Neural progenitor cell (in vitro differentiated cells): ENCODE data around the gene DLGAP3. TPM values are rescaled to one million over a fixed set of nuclear protein-coding genes. Genes with fewer than 3 reads are reported as not detected.

ENCODE experiments used
- DNase-seq: peaks from one replicate; pipeline ENCODE4 v3.0.0-alpha.2; 2016; ENCODE audit warnings: low spot score
- H2AFZ ChIP-seq: fragments of 200-600 bp; sonication (generic); replicated peaks from 2 replicates; pipeline ENCODE4 v1.6.1; 2016; ENCODE audit warnings: antibody characterized with exemption
- H3F3A ChIP-seq: fragments of 200-600 bp; sonication (generic); 2 replicates; pipeline ENCODE4 v1.6.1; 2016; ENCODE audit warnings: antibody characterized with exemption, low read depth
- H3K27ac ChIP-seq: fragments of 200-600 bp; sonication (generic); 2 replicates; pipeline ENCODE4 v1.5.1; 2016; ENCODE audit warnings: mild to moderate bottlenecking
- H3K27me3 ChIP-seq: fragments of 200-600 bp; sonication (generic); 2 replicates; pipeline ENCODE4 v1.6.1; 2016; ENCODE audit warnings: mild to moderate bottlenecking, moderate library complexity
- H3K36me3 ChIP-seq: fragments of 200-600 bp; sonication (generic); 2 replicates; pipeline ENCODE4 v1.5.1; 2016
- H3K4me1 ChIP-seq: fragments of 200-600 bp; sonication (generic); 2 replicates; pipeline ENCODE4 v1.6.1; 2016; ENCODE audit warnings: mixed run types
- H3K4me2 ChIP-seq: fragments of 200-600 bp; sonication (generic); 2 replicates; pipeline ENCODE4 v1.6.1; 2016
- H3K4me3 ChIP-seq: fragments of 200-600 bp; sonication (generic); 2 replicates; pipeline ENCODE4 v1.5.1; 2016
- H3K79me2 ChIP-seq: fragments of 200-600 bp; sonication (generic); 2 replicates; pipeline ENCODE4 v1.6.1; 2016; ENCODE audit warnings: low read depth
- H3K9ac ChIP-seq: fragments of 200-600 bp; sonication (generic); 2 replicates; pipeline ENCODE4 v1.6.1; 2016
- H3K9me3 ChIP-seq: fragments of 200-600 bp; sonication (generic); 2 replicates; pipeline ENCODE4 v1.5.1; 2016; ENCODE audit warnings: low read depth
- H4K20me1 ChIP-seq: fragments of 200-600 bp; sonication (generic); 2 replicates; pipeline ENCODE4 v1.6.1; 2016; ENCODE audit warnings: low read depth
- H3K27ac Mint-ChIP-seq: 3 replicates; pipeline ENCODE4 v1.8.0; 2021; ENCODE audit warnings: mixed read lengths
- H3K27me3 Mint-ChIP-seq: 2 replicates; pipeline ENCODE4 v1.8.0; 2022; ENCODE audit warnings: low read depth, mild to moderate bottlenecking, inconsistent platforms, moderate library complexity, mixed read lengths; ENCODE audit not compliant: insufficient read depth
- H3K36me3 Mint-ChIP-seq: 3 replicates; pipeline ENCODE4 v1.8.0; 2021; ENCODE audit warnings: mixed read lengths
- H3K4me1 Mint-ChIP-seq: 3 replicates; pipeline ENCODE4 v1.8.0; 2021; ENCODE audit warnings: mixed read lengths
- H3K4me3 Mint-ChIP-seq: 3 replicates; pipeline ENCODE4 v1.8.0; 2021; ENCODE audit warnings: mild to moderate bottlenecking, moderate library complexity, mixed read lengths
- H3K9me3 Mint-ChIP-seq: 3 replicates; pipeline ENCODE4 v1.8.0; 2020; ENCODE audit warnings: mixed read lengths
- CTCF ChIP-seq: fragments of 200-600 bp; sonication (generic); IDR thresholded peaks from 2 replicates; pipeline ENCODE4 v1.5.1; 2017; ENCODE audit warnings: antibody characterized with exemption, mild to moderate bottlenecking
- EZH2 ChIP-seq: fragments of 200-600 bp; sonication (generic); IDR thresholded peaks from 2 replicates; pipeline ENCODE4 v1.6.1; 2017; ENCODE audit warnings: antibody characterized with exemption, mild to moderate bottlenecking, moderate library complexity
- EZH2phosphoT487 ChIP-seq: fragments of 200-600 bp; sonication (generic); IDR thresholded peaks from 2 replicates; pipeline ENCODE4 v1.6.1; 2017; ENCODE audit warnings: antibody characterized with exemption
- total RNA-seq: library from RNA; depleted of rRNA; stranded (reverse); fragments of >200 nt; gene quantifications from 2 replicates; pipeline ENCODE4 v1.2.3, GENCODE V29; 2015; ENCODE audit warnings: low replicate concordance

Gene DLGAP3
- total RNA-seq, 1 donor from 2014 or later = not detected

GRCh38 chr1:34917017-34917416, 12.4 kb downstream of the DLGAP3 start:
- no peak for DNase-seq
- no peak overlapping the region for H3K4me3 ChIP-seq
- no peaks in the 10 kb centered on the region for H3K9me3 ChIP-seq
- H3K4me1 ChIP-seq = peaks cover 11% of the 10 kb centered on the region
- TF ChIP-seq EZH2phosphoT487 (no peak), EZH2 (no peak), CTCF (no peak)
- Mint-ChIP-seq H3K4me3 (no peak overlapping the region), H3K4me1 (peaks cover 4% of the 10 kb centered on the region), H3K27ac (no peak overlapping the region), H3K9me3 (no peaks in the 10 kb centered on the region), H3K27me3 (peaks cover 9% of the 10 kb centered on the region), H3K36me3 (no peaks in the 10 kb centered on the region)
- peaks cover 13% of the 10 kb centered on the region for H3K27me3 ChIP-seq
- no peaks in the 10 kb centered on the region for H4K20me1 ChIP-seq
- no peaks in the 10 kb centered on the region for H3K79me2 ChIP-seq
- no peak overlapping the region for H3K4me2 ChIP-seq
- H2AFZ ChIP-seq = no peak overlapping the region
- H3F3A ChIP-seq = no peaks in the 10 kb centered on the region
- no peak overlapping the region for H3K27ac ChIP-seq
- H3K36me3 ChIP-seq = no peaks in the 10 kb centered on the region
- no peak overlapping the region for H3K9ac ChIP-seq

- H3K9ac ChIP-seq = no peak overlapping the region
- H3K27me3 ChIP-seq = peaks cover 5% of the 10 kb centered on the region
- Mint-ChIP-seq H3K4me3 (no peak overlapping the region), H3K27ac (no peak overlapping the region), H3K9me3 (no peaks in the 10 kb centered on the region), H3K36me3 (no peaks in the 10 kb centered on the region), H3K4me1 (peaks cover 4% of the 10 kb centered on the region), H3K27me3 (peaks cover 5% of the 10 kb centered on the region)
- H3K9me3 ChIP-seq = no peaks in the 10 kb centered on the region
- H3K4me1 ChIP-seq = peaks cover 11% of the 10 kb centered on the region
- H3K36me3 ChIP-seq = no peaks in the 10 kb centered on the region
- no peak overlapping the region for H3K27ac ChIP-seq
- no peaks in the 10 kb centered on the region for H3F3A ChIP-seq
- TF ChIP-seq EZH2 = no peak
- no peak for TF ChIP-seq EZH2phosphoT487
- TF ChIP-seq CTCF = no peak
- no peaks in the 10 kb centered on the region for H3K79me2 ChIP-seq
- no peak for DNase-seq
- no peak overlapping the region for H3K4me3 ChIP-seq
- no peaks in the 10 kb centered on the region for H4K20me1 ChIP-seq
- H2AFZ ChIP-seq = no peak overlapping the region
- H3K4me2 ChIP-seq = no peak overlapping the region
Measured at GRCh38 chr1:34916104-34916503, 13.3 kb downstream of the DLGAP3 start.

GRCh38 chr1:34915521-34915920, 13.9 kb downstream of the DLGAP3 start:
- Histone ChIP-seq H3K27ac (no peak overlapping the region), H3K9ac (no peak overlapping the region), H2AFZ (no peak overlapping the region), H3K9me3 (no peaks in the 10 kb centered on the region), H3K4me1 (peaks cover 11% of the 10 kb centered on the region), H3K36me3 (no peaks in the 10 kb centered on the region), H3K27me3 (no peaks in the 10 kb centered on the region), H3F3A (no peaks in the 10 kb centered on the region), H3K4me2 (no peak overlapping the region), H3K79me2 (no peaks in the 10 kb centered on the region), H4K20me1 (no peaks in the 10 kb centered on the region), H3K4me3 (no peak overlapping the region)
- Mint-ChIP-seq H3K9me3 (no peaks in the 10 kb centered on the region), H3K27ac (no peak overlapping the region), H3K4me3 (no peak overlapping the region), H3K4me1 (peaks cover 4% of the 10 kb centered on the region), H3K36me3 (no peaks in the 10 kb centered on the region), H3K27me3 (peaks cover 6% of the 10 kb centered on the region)
- no peak for DNase-seq
- no peak for TF ChIP-seq CTCF
- TF ChIP-seq EZH2phosphoT487 = no peak
- no peak for TF ChIP-seq EZH2
